Endodermal cell (in vitro differentiated cells): ENCODE measurements around the gene CFAP47. TPM values are rescaled to one million over a fixed set of nuclear protein-coding genes. Genes with fewer than 3 reads are reported as not detected.

Experiments
- DNase-seq: peaks from one replicate; pipeline ENCODE4 v3.0.0-alpha.2; 2017
- H3K27ac ChIP-seq: 2 replicates; pipeline ENCODE4 v1.5.1; 2013; ENCODE audit warnings: mild to moderate bottlenecking, low read depth, low read length, moderate library complexity
- H3K27me3 ChIP-seq: 2 replicates; pipeline ENCODE4 v1.6.1; 2013; ENCODE audit warnings: mild to moderate bottlenecking, low read length, moderate library complexity; ENCODE audit not compliant: insufficient read depth, control insufficient read depth, poor library complexity, severe bottlenecking
- H3K36me3 ChIP-seq: 2 replicates; pipeline ENCODE4 v1.7.0; 2013; ENCODE audit warnings: mild to moderate bottlenecking, low read length, moderate library complexity; ENCODE audit not compliant: control insufficient read depth, insufficient read depth
- H3K4me1 ChIP-seq: one replicate; pipeline ENCODE4 v1.7.0; 2013; ENCODE audit warnings: low read length; ENCODE audit not compliant: control insufficient read depth, insufficient read depth
- H3K4me3 ChIP-seq: 2 replicates; pipeline ENCODE4 v1.5.1; 2013; ENCODE audit warnings: mild to moderate bottlenecking, low read length, moderate library complexity
- H3K9ac ChIP-seq: 2 replicates; pipeline ENCODE4 v1.6.1; 2013; ENCODE audit warnings: mild to moderate bottlenecking, low read length, moderate library complexity; ENCODE audit not compliant: poor library complexity, severe bottlenecking; ENCODE audit errors: extremely low read depth
- H3K9me3 ChIP-seq: 2 replicates; pipeline ENCODE4 v1.6.1; 2013; ENCODE audit warnings: mild to moderate bottlenecking, low read length, moderate library complexity; ENCODE audit not compliant: control insufficient read depth
- H3K27ac Mint-ChIP-seq: 2 replicates; pipeline ENCODE4 v1.8.0; 2020; ENCODE audit warnings: mixed read lengths
- H3K27me3 Mint-ChIP-seq: 2 replicates; pipeline ENCODE4 v1.8.0; 2021; ENCODE audit warnings: mild to moderate bottlenecking, mixed read lengths; ENCODE audit not compliant: insufficient read depth
- H3K36me3 Mint-ChIP-seq: 2 replicates; pipeline ENCODE4 v1.8.0; 2020; ENCODE audit warnings: low read depth, mixed read lengths
- H3K4me1 Mint-ChIP-seq: 2 replicates; pipeline ENCODE4 v1.8.0; 2020; ENCODE audit warnings: mixed read lengths
- H3K4me3 Mint-ChIP-seq: 2 replicates; pipeline ENCODE4 v1.8.0; 2020; ENCODE audit warnings: mild to moderate bottlenecking, moderate library complexity, mixed read lengths
- H3K9me3 Mint-ChIP-seq: 2 replicates; pipeline ENCODE4 v1.8.0; 2020; ENCODE audit warnings: mild to moderate bottlenecking, mixed read lengths
- CTCF ChIP-seq: fragments of 200-600 bp; sonication (generic); conservative IDR thresholded peaks from 2 replicates; pipeline ENCODE4 v1.5.0; 2021; ENCODE audit warnings: antibody characterized with exemption, mild to moderate bottlenecking
- WGBS, 2 experiments: methylation state at CpG; one replicate each; pipeline versions ENCODE4 v1.1.5 to v1.1.7; 2013; ENCODE audit warnings: missing lambda C conversion rate in 2 of 2, mixed read lengths in 1 of 2; ENCODE audit not compliant: insufficient coverage in 1 of 2, insufficient read length in 1 of 2; 5-methylcytosine and 5-hydroxymethylcytosine counted together
- total RNA-seq, 2 donors: library from RNA; stranded (reverse); fragmentation: NEBNext Ultra II Directional in 1 of 2; extraction: Animal tissue kit (Norgen Biotek cat#: 25700) in 1 of 2; gene quantifications; 2 replicates in 1 of 2; 3 replicates in 1 of 2; pipeline ENCODE4 v1.2.1, GENCODE V29; 2021

CFAP47 gene
- total RNA-seq, 2 donors from 2014 or later: 0.26 to 0.55 TPM

DNA sequence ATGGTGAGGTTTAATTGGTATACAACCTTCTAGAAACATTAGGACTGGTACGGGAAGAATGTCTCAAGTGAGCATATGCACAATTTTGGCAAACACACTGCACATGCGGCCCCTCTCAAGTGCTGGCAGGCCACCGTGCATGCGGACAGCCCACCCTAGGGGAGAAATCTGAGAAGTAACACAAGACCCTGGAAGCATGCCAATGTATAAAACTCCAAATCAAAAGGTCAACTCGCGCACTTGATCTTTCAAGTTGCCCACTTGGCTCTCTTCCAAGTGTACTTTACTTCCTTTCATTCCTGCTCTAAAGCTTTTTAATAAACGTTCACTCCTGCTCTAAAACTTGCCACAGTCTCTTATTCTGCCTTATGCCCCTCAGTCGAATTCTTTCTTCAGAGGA is 488.3 kb downstream of the CFAP47 start:
- 93 to 96% methylated on average over 4 to 8 of the region's 8 CpGs for WGBS, 2 experiments
- DNase-seq: no peak
- no peak overlapping the region for H3K27ac ChIP-seq
- no peaks in the 10 kb centered on the region for H3K4me1 ChIP-seq
- no peaks in the 10 kb centered on the region for H3K4me1 Mint-ChIP-seq
- no peaks in the 10 kb centered on the region for H3K36me3 ChIP-seq
- no peaks in the 10 kb centered on the region for H3K9me3 ChIP-seq
- no peaks in the 10 kb centered on the region for H3K36me3 Mint-ChIP-seq
- H3K4me3 ChIP-seq: no peak overlapping the region
- H3K9ac ChIP-seq: no peak overlapping the region
- H3K27me3 ChIP-seq: no peaks in the 10 kb centered on the region
- no peak overlapping the region for H3K27ac Mint-ChIP-seq
- H3K27me3 Mint-ChIP-seq: no peaks in the 10 kb centered on the region
- H3K4me3 Mint-ChIP-seq: no peak overlapping the region
- H3K9me3 Mint-ChIP-seq: peaks cover 29% of the 10 kb centered on the region
- no peak for TF ChIP-seq CTCF

- H3K27ac ChIP-seq: no peak overlapping the region
- no peak overlapping the region for H3K4me3 ChIP-seq
- no peak for TF ChIP-seq CTCF
- 100% methylated on average over 1 of the region's 2 CpGs; no CpG with 5 or more reads in 1 of the 2 experiments for WGBS, 2 experiments
- Mint-ChIP-seq H3K27me3 (no peaks in the 10 kb centered on the region), H3K4me3 (no peak overlapping the region), H3K4me1 (no peaks in the 10 kb centered on the region), H3K36me3 (no peaks in the 10 kb centered on the region), H3K9me3 (peaks cover 53% of the 10 kb centered on the region), H3K27ac (no peak overlapping the region)
- H3K36me3 ChIP-seq: no peaks in the 10 kb centered on the region
- H3K9me3 ChIP-seq: no peaks in the 10 kb centered on the region
- no peak for DNase-seq
- H3K4me1 ChIP-seq: no peaks in the 10 kb centered on the region
- H3K9ac ChIP-seq: no peak overlapping the region
- H3K27me3 ChIP-seq: no peaks in the 10 kb centered on the region
These were observed 494.5 kb downstream of the CFAP47 start for GRCh38 chrX:36414056-36414455.

- no peak overlapping the region for H3K4me3 ChIP-seq
- H3K9me3 Mint-ChIP-seq: peaks cover 33% of the 10 kb centered on the region
- H3K27ac Mint-ChIP-seq: no peak overlapping the region
- no peak for TF ChIP-seq CTCF
- H3K36me3 ChIP-seq: no peaks in the 10 kb centered on the region
- H3K27me3 Mint-ChIP-seq: no peaks in the 10 kb centered on the region
- no peak overlapping the region for H3K9ac ChIP-seq
- H3K4me3 Mint-ChIP-seq: no peak overlapping the region
- DNase-seq: no peak
- no peaks in the 10 kb centered on the region for H3K36me3 Mint-ChIP-seq
- H3K27me3 ChIP-seq: no peaks in the 10 kb centered on the region
- no peaks in the 10 kb centered on the region for H3K4me1 ChIP-seq
- no peak overlapping the region for H3K27ac ChIP-seq
- no peaks in the 10 kb centered on the region for H3K9me3 ChIP-seq
- no peaks in the 10 kb centered on the region for H3K4me1 Mint-ChIP-seq
- WGBS, 2 experiments: 100% methylated on average over 1 of the region's 1 CpG; no CpG with 5 or more reads in 1 of the 2 experiments
These were observed 502.8 kb downstream of the CFAP47 start for GRCh38 chrX:36422368-36422767.
